Stimulated activated CD4-positive, alpha-beta T cell treated with anti-CD3 and anti-CD28 coated beads, Interleukin-2, amount 100 ng/mL, for 48 hours (primary cell): ENCODE data around the gene MANBA.
"Not testable (repeated sequence)": the region's sequence is repeated elsewhere in the genome, so short reads cannot be mapped to it uniquely, and the experiment has no call there.

Source experiments
- DNase-seq, 2 donors: peaks; one replicate each; pipeline ENCODE4 v3.0.0-alpha.2; 2020

The MANBA gene

GRCh38 chr4:102718833-102719575 lies 41.8 kb downstream of the MANBA start:
- DNase-seq, result not testable (repeated sequence)

- DNase-seq, result no peak
Observed at GRCh38 chr4:102717448-102718092, 43.2 kb downstream of the MANBA start.

GRCh38 chr4:102715057-102715456 lies 45.7 kb downstream of the MANBA start:
- DNase-seq, result no peak

- not testable (repeated sequence) for DNase-seq
Observed at GRCh38 chr4:102713774-102714173, 47.0 kb downstream of the MANBA start.

GRCh38 chr4:102713096-102713495 lies 47.7 kb downstream of the MANBA start:
- DNase-seq, result no peak

GRCh38 chr4:102710986-102711385 lies 49.8 kb downstream of the MANBA start:
- DNase-seq, result no peak

DNA sequence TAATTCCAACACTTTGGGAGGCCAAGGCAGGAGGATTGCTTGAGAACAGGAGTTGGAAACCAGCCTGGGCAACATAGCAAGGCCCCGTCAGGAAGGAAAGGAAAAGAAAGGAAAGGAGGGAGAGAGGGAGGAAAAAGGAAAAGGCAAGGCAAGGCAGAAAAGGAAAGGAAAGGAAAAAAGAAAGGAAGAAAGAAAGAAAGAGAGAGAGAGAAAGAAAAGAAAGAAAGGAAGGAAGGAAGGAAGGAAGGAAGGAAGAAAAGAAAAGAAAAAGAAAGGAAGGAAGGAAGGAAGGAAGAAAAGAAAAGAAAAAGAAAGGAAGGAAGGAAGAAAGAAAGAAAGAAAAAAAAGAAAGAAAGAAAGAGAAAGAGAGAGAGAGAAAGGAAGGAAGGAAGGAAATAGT lies 51.7 kb downstream of the MANBA start:
- DNase-seq, result not testable (repeated sequence)

DNA sequence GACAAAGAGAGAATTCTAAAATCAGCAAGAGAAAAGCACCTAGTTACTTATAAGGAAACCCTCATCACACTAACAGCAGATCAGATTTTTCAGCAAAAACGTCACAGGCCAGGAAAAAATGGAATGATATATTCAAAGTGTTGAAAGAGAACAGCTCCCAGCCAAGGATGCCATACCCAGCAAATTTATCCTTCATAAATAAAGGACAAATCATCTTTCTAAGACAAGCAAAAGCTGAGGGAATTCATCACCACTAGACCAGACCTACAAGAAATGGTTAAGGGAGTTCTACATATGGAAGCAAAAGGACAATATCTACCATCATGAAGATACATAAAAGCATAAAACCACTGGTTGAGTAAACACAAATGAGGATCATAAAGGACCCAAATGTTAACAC lies 53.6 kb downstream of the MANBA start:
- DNase-seq, result no peak

DNA sequence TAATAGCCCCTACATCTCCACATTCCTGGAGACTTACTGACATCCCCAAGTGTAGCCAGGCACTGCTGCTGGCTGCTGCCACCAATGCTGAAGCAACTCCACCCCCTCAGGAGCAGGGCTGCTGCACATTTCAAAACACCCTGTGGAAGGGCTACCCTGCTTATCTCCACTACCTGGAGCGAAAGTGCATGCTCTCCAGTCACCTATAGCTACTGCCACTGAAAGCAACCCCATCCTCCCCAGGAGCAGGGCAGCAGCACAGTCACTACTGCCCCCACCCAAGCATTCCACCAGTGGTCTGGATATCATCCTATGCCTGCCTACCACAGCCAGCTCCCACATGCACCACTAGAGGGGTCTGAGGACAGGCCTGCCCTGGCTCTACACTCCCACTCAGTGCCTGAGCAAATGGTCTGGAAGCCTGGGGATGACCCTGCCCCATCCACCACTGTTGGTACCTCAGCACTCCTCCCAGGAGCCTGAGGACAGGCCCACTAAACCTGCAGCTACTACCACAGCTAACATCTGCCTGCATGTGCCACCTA lies 55.3 kb downstream of the MANBA start:
- DNase-seq, result no peak

DNA sequence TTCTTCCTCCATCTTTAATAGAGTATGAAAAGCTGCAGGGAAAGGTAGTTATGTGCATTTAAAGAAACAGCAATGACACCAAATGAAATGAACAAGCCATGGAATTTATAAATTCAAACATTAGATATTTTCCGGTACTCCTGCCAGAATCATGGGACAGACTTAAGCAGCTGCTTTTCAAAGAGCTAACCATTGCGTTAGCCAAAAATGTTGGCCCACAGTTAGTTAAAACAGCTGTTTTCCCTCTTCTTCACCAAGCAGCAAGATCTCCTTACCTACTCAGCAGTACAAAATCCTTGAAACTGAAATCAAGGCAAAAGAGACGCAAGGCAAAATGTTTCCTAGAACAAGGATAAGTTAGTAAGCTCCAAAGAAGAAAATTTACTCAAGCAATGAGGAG lies 64.0 kb downstream of the MANBA start:
- DNase-seq, result no peak

DNA sequence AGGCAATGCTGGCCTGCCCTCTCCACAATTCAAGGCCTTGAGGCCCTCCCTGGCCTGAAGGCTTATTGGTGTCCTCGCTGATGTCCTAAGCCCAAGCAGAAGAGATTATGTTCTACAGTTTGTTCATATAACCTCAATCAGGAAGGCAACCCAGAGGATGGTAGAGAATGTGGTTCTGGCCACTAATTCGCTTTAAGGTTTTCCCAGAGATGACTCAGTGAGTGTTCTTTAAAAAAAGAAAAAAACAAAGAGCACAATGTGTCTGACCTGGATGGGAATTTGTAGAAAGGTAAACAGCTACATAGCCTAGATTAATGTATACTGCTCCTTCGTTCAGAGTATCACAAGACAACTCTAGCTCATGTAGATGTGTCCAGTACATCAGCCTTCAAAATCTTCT lies 66.0 kb downstream of the MANBA start:
- no peak for DNase-seq

DNA sequence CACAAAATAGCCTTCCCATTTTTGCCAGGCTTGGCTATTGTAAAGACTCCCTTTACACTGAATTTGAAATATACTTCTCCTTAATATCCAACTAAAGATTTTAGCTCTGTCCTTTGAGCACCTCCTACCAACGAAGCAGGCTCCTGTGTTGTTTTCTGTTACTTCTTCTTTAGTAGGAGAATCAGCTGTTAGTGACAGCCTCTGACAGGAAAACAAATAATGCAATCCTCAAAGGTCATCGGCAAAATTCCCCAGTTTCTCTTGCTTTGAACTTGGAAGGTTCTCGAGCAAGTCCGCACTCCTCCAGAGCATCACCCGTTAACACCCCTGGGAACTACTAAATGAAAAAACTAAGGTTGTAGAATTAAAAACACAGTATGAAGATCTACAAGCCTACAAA lies 66.9 kb downstream of the MANBA start:
- DNase-seq, result no peak

GRCh38 chr4:102693262-102693850 lies 67.4 kb downstream of the MANBA start:
- DNase-seq, result no peak

DNA sequence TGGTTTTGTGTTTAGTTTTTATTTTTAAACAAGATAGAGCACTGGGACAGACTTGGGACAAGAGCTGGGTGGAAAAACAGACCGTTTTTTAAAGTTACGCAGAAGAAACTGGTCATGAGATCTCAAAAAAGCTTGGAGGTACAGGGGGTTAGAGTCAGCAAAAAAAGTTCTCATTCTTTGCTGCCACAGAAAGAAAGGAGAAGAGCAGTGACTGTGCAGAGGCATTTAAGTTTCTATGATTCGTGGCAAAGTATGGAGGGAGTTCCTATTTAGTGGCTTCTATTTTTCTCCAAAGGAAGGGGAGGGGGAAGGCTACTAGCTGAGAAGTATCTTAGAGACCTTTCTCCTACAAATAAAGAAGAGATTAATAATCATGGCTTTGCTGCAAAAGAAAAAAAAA lies 68.3 kb downstream of the MANBA start:
- DNase-seq, result no peak

DNA sequence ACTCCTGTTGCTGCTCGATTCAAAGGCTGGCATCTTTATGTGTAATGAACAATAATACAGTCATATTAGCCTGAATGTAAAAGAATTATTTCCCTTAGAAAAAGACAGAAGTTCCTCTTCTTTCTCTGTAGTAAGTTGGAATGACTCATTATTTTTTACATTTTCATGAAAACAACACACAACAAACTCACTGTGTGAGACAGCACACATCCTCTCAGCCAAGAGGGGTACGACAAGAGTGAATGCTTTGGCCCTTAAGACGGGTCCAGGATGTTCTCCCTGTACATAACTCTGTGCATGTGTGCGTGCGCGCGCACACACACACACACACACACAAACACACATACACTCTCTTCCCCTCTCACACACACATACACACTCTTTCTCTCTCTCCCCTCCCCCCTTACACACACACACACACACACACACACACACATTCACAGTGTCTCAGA lies 72.8 kb downstream of the MANBA start:
- no peak for DNase-seq

- no peak for DNase-seq
Observed at GRCh38 chr4:102687373-102687981, 73.3 kb downstream of the MANBA start.

- DNase-seq, result no peak
Observed at GRCh38 chr4:102685768-102686167, 75.0 kb downstream of the MANBA start.

DNA sequence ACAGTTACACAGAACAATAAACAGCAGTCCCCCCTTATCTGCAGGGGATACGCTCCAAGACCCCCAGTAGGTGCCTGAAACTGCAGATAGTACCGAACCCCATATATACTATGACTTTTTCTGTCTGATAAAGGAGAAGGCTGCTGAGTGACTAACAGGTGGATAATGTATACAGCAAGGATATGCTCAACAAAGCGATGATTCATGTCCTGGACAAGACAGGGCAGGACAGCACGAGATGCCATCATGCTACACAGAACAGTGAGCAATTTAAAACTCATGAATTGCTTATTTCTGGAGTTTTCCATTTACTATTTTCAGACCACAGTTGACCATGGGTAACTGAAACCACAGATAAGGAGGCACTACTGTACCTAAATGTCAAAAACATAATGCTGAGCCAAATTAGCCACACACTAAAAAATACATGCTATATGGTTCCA lies 76.1 kb downstream of the MANBA start:
- no peak for DNase-seq

DNA sequence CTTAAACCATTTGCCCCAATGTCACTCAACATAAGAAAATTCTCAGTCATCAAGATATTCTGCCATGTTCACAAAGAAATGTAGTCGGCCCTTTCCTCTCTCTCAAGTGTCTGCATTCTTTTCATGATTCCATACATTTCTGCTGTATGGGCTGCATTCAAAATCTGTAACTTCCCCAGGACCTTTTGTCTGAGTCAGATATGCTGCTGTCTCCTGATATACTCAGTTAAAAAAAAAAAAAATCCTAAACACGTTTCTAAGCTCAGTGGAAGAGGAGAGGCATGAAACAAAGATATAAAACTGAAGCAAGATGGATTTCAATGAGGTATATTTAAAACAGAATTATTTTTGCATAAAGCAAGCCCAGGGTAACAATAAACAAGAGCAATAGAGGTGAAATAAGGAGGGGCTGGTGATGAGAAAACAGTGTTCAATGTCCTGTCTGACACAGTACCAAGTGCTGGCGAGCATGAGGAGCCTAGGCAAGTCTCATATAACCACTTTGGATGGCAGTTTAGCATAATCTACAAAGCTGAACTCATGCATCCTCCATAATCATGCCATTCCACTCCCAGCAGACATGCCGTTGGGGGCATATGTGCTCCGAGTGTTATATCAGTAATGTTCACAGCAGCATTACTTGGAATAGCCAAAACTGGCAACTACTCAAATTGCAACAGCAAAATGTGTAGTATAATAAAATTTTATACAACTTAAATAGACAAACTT lies 76.7 kb downstream of the MANBA start:
- DNase-seq, result no peak

DNA sequence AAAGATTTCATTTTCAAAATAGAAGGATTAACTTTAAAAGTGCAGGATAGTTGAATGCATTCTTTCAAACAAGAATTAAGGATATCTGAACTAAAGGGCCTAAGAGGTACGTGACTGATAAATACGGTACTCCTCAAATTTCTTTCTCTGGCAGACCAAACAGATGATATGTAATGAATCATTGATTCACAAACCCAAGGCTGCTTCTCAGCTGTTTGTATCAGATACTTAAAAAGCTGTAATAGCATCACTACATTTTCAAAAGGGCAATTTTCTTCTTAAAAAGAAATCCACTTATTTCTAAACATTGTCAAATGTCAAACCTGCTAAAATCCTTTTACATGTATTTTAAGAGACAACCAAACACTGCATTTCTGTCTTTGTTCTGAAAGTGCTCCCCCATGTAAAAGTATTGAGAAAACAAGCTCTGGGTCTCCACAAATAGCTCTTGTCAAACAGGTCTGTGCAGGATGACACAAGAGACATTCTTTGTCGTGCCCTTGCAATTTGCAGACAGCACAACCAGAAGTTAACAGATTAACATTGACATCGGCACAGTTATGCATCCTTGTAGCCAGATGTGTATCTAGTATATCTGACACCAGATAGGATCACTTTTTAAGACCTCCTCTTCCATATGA lies 82.0 kb downstream of the MANBA start:
- DNase-seq, result no peak

DNA sequence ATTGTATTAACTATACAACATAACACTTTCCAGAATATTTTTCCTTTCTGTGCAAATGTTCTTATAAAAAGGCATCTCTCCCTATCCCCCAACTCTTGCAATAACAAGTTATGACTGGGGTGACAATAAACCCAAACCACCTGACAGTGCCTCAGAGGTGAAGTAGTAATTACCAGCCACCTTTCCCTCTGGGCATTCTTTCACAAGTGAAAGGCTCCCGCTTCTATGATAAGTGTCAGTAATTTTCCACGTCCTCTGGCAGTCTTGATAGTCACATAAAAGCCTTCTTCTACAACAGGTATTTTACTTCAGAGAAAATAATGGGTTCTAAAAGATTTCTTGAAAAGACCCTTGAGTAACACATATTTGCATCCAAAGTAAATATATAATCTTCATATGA lies 82.7 kb downstream of the MANBA start:
- no peak for DNase-seq

GRCh38 chr4:102675141-102675540 lies 85.6 kb downstream of the MANBA start:
- DNase-seq, result no peak
